ENCODE results near the gene THAP7.

Gene THAP7

GRCh38 chr22:20965888-20966855 is 35.7 kb downstream of the THAP7 start:
- TF ChIP-seq REST (IDR thresholded peaks at IDR 0.05; ENCODE audit: insufficient read depth in 1 of 2, low read depth in 2 of 2, low read length in 2 of 2) (no peak), TAF1 (IDR thresholded peaks at IDR 0.05; ENCODE audit: borderline replicate concordance, insufficient read depth, low read length) (no peak), FOXP2 (optimal IDR thresholded peaks at IDR 0.05; ENCODE audit: borderline replicate concordance, extremely low read depth, extremely low read length, insufficient read depth) (no peak), SIN3A (IDR thresholded peaks at IDR 0.05; ENCODE audit: borderline replicate concordance, insufficient read depth, low read length) (no peak)

GRCh38 chr22:20965104-20965887 is 36.6 kb downstream of the THAP7 start:
- TF ChIP-seq SIN3A (IDR thresholded peaks at IDR 0.05; ENCODE audit: borderline replicate concordance, insufficient read depth, low read length) = no peak
- no peak for TF ChIP-seq FOXP2 (optimal IDR thresholded peaks at IDR 0.05; ENCODE audit: borderline replicate concordance, extremely low read depth, extremely low read length, insufficient read depth)
- no peak for TF ChIP-seq REST (IDR thresholded peaks at IDR 0.05; ENCODE audit: insufficient read depth in 1 of 2, low read depth in 2 of 2, low read length in 2 of 2)
- TF ChIP-seq TAF1 (IDR thresholded peaks at IDR 0.05; ENCODE audit: borderline replicate concordance, insufficient read depth, low read length) = no peak
- TF ChIP-seq POLR2AphosphoS5 (IDR thresholded peaks at IDR 0.05; ENCODE audit: low read depth, low read length) = no peak

- no peak for TF ChIP-seq POLR2AphosphoS5 (IDR thresholded peaks at IDR 0.05; ENCODE audit: low read depth, low read length)
- no peak for TF ChIP-seq TAF1 (IDR thresholded peaks at IDR 0.05; ENCODE audit: borderline replicate concordance, insufficient read depth, low read length)
- no peak for TF ChIP-seq SIN3A (IDR thresholded peaks at IDR 0.05; ENCODE audit: borderline replicate concordance, insufficient read depth, low read length)
- TF ChIP-seq REST (IDR thresholded peaks at IDR 0.05; ENCODE audit: insufficient read depth in 1 of 2, low read depth in 2 of 2, low read length in 2 of 2) = no peak
- no peak for TF ChIP-seq FOXP2 (optimal IDR thresholded peaks at IDR 0.05; ENCODE audit: borderline replicate concordance, extremely low read depth, extremely low read length, insufficient read depth)
These were observed 37.2 kb downstream of the THAP7 start for GRCh38 chr22:20964799-20965103.

GRCh38 chr22:20964090-20964798 is 37.7 kb downstream of the THAP7 start:
- TF ChIP-seq TAF1 (IDR thresholded peaks at IDR 0.05; ENCODE audit: borderline replicate concordance, insufficient read depth, low read length) (no peak), SIN3A (IDR thresholded peaks at IDR 0.05; ENCODE audit: borderline replicate concordance, insufficient read depth, low read length) (no peak), FOXP2 (optimal IDR thresholded peaks at IDR 0.05; ENCODE audit: borderline replicate concordance, extremely low read depth, extremely low read length, insufficient read depth) (no peak), REST (IDR thresholded peaks at IDR 0.05; ENCODE audit: insufficient read depth in 1 of 2, low read depth in 2 of 2, low read length in 2 of 2) (no peak), POLR2AphosphoS5 (IDR thresholded peaks at IDR 0.05; ENCODE audit: low read depth, low read length) (no peak)

Data from PFSK-1 (cell line).